HG03095 (cell line): ENCODE data around the gene CHST13.

ENCODE experiments used
- ATAC-seq: cut with Tn5 transposase; IDR thresholded peaks from one replicate; pipeline ENCODE4 v1.9.1; 2021; ENCODE audit warnings: moderate library complexity; ENCODE audit not compliant: unreplicated experiment

The CHST13 gene

GRCh38 chr3:126539558-126540250, 15.7 kb downstream of the CHST13 start:
- no peak for ATAC-seq

DNA sequence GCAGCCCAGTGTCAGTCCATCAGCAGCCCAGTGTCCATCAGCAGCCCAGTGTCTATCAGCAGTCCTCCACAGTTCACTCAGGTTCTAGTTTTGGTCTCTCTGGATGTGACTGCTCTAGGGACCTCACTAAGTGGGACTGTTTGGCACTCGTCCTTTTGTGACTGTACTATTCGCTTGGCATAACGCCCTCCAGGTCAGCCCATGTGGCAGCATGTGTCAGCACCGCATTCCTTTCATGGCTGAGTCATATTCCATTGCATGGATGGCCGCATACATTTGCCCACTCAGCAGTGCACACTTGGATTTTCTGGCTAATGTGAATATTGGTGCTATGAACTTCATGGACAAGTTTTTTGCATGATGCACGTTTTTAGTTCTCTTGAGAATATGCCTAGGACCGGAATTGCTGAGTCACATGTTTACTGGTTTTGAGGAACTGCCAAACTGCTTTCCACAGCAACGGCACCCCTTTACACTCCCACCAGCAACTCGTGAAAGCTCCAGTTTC, 16.4 kb downstream of the CHST13 start:
- no peak for ATAC-seq

DNA sequence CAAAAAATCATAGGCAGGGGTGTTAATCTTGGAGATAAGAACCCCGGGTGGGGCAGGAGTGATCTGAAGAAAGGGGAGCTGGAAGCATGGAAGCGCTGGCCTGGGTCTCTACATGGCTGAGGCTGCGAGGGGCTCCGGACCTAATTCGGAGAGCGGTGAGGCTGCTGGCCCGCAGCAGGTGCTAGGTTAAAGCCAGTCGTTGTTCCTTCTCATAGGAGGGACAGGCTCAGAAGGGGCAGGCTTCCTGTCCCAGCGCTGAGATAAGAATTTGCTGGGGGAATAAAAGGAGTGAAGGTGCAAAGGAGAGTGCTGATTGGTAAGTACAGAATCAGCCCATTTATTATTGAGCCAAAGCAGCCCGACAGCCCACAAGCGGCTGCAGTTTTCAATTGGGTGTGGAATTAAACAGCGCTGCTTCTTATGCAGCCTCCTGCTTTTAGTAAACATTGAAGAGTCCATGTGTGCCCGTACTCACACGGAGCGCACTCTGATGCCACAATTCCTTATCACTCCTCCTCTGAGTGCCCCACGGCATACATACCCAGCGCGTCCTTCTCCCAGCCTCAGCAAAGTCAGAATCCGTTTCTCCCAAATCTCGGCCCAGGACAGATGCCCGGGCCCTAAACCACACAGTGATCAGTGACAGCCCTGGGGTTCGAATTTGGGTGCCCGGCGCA, 17.1 kb downstream of the CHST13 start:
- no peak for ATAC-seq

DNA sequence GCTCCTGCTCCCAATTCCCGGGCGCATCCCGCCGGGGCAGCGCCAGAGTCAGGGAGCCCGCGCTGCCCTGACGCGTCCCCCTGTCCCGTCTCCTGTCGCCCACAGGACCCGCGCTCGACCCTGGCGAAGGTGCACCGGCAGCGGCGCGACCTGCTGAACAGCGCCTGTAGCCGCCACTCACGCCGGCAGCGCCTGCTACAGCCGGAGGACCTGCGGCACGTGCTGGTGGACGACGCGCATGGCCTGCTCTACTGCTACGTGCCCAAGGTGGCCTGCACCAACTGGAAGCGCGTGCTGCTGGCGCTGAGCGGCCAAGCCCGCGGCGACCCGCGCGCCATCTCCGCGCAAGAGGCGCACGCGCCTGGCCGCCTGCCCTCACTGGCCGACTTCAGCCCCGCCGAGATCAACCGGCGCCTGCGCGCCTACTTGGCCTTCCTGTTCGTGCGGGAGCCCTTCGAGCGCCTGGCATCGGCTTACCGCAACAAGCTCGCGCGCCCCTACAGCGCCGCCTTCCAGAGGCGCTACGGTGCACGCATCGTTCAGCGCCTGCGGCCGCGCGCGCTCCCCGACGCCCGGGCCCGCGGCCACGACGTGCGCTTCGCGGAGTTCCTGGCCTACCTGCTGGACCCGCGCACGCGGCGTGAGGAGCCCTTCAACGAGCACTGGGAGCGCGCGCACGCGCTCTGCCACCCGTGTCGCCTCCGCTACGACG, 17.8 kb downstream of the CHST13 start:
- no peak for ATAC-seq

DNA sequence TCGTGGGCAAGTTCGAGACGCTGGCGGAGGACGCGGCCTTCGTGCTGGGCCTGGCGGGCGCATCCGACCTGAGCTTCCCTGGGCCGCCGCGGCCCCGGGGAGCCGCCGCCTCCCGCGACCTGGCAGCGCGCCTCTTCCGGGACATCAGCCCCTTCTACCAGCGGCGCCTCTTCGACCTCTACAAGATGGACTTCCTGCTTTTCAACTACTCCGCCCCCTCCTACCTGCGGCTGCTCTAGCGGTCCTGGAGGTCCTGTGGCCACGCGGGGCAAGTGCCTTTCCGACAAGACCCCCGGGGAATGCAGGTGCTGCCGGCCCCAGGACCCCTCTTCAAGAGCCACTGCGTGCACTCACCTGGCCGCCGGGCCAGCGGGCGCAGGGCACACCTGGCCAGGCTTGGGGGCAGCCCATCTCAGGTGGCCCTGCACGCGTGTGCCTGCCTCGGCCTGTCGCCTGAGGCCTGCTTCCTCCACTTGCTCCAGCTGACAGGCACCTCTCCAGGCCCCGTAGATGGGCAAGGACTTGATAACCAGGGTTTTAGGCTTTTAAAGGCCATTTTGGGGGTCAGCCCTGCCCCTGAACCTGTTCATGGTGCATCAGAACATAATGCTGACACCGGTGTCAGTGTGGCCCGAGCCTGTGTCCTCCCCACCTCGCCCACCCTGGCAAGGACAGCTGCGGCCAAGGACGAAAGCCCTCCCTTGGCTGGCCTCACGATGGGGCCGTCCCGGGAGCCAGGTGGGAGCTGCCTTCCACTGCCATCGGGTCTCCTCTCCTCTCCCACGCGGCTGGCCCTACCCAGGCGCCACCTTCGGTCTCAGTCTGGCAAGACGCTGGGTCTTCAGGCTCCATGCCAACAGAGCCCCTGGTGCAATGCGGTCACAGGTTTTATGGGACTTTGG, 18.6 kb downstream of the CHST13 start:
- no peak for ATAC-seq

GRCh38 chr3:126543457-126544061, 19.6 kb downstream of the CHST13 start:
- no peak for ATAC-seq

GRCh38 chr3:126544596-126545281, 20.8 kb downstream of the CHST13 start:
- ATAC-seq: no peak

DNA sequence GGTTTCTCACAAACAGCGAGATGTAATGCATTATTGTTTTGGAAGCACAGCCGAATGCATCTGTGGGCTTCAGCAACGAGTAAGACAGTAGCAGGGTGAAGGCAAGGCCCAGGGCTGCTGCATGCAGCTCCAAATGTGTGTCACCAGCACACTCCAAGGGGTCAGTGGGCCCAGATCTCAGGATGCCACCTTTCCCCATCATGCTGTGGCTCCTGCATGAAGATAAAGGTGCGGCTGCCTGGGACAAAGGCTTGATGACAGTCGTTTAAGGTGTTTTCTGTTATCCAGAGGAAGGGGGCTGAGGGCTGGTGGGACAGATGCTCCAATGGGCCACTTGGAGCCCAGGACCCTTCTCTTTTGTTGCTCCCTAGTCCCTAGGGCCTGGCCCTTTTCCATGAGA, 21.6 kb downstream of the CHST13 start:
- no peak for ATAC-seq

GRCh38 chr3:126546013-126546412, 22.1 kb downstream of the CHST13 start:
- ATAC-seq: no peak

- ATAC-seq: no peak
These were observed 22.7 kb downstream of the CHST13 start for GRCh38 chr3:126546549-126547239.

- ATAC-seq: no peak
These were observed 23.8 kb downstream of the CHST13 start for GRCh38 chr3:126547721-126548120.

DNA sequence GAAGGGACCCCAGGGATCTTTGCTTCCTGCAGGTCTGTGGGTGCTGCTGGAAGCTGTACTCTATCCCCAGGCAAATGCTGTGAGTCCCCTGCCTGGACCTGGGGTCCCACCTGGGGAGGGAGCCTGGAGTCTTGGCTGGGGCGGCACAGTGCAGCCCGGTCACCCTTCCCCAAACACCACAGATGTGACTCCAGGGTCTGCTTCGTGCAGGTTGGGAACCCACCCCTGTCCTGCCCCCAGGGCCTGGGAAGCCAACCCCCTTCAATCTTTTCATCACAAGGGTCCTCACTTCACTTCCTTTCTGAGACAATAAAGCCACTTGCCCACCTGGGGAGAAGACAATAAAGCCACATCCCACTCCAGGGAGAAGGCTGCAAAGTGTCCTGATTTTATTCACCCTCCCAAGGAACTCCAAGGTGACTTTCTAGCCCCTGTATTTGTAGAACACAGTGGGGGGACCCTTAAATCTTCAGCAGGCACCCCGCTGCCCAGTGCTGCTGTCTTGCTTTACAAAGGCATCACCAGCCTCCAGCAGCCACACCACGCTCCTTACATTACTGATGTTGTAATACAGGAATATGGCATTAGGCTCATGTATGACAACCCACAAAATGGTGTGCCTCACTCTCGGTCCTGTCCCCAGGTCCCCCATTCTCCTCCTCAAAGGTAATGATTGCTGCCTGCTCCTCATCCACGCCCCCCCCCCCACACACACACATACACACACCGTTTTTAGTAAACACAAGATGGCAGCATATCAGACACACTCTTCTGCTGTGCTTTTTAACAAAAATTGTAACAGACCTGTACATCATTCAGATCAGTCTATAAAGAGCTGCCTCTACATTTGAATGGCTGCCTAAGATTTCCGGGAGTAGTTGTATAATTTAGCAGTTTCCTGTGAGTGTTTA, 24.9 kb downstream of the CHST13 start:
- ATAC-seq: no peak

GRCh38 chr3:126549861-126550487, 26.0 kb downstream of the CHST13 start:
- ATAC-seq: no peak

GRCh38 chr3:126550488-126551051, 26.6 kb downstream of the CHST13 start:
- no peak for ATAC-seq

GRCh38 chr3:126551121-126551838, 27.3 kb downstream of the CHST13 start:
- ATAC-seq: no peak

DNA sequence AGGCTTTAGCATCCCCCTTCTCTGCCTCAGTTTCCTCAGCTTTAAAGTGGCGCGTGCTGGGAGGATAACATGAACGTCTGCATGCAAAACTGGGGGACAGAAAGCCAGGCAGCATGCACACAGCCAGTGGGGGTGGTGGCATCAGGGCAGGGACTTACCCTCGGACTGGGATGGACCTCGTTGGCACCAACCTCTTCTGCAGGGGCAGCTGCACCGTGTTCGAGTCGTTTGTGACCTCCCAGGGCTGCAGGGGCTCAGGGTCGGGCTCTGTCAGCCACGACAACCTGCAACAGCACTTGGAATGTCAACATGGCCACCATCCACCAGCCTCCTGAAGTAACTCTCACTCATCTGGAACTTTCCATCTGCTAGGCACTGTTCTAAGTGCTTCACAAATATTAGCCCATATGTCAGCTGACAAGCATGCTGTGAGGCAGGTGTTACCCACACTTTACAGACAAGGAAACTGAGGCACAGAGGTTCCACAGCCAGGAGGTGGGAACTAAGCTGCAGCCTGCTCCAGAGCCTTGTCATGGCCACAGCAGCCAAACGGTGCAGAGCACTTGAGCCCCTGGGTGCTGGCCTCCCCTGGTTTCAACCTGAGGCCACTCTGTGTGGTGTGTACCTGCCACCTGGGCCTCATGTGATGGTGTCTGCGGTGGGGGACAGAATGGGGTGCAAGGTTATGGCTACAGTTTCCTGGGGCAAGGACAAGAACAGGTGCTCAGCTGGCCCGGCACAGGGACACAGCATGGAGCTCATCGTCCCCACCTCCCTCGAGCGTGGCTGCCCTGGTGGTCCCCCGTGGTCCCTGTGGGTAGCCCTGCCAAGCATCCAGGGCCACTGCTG, 28.1 kb downstream of the CHST13 start:
- ATAC-seq: no peak
